GM12865 (cell line): ENCODE results near the gene DIDO1.

Experiments
- DNase-seq: peaks from one replicate; pipeline ENCODE4 v3.0.0; 2010; ENCODE audit warnings: low read depth
- H3K4me3 ChIP-seq: 2 replicates; pipeline ENCODE4 v1.5.1; 2011; ENCODE audit warnings: mild to moderate bottlenecking, low read depth, low read length, control low read depth
- CTCF ChIP-seq: IDR thresholded peaks from 2 replicates; pipeline ENCODE4 v1.5.1; 2011; ENCODE audit warnings: low read length, control low read depth, low read depth, inconsistent platforms; ENCODE audit not compliant: insufficient read depth; ENCODE audit errors: missing control alignments

Gene DIDO1

GRCh38 chr20:62835931-62836861 is 90.1 kb downstream of the DIDO1 start:
- TF ChIP-seq CTCF, result no peak
- DNase-seq, result no peak
- H3K4me3 ChIP-seq, result no peak overlapping the region

GRCh38 chr20:62834967-62835730 is 91.2 kb downstream of the DIDO1 start:
- no peak for TF ChIP-seq CTCF
- DNase-seq, result no peak
- H3K4me3 ChIP-seq, result no peak overlapping the region

GRCh38 chr20:62832951-62833391 is 93.3 kb downstream of the DIDO1 start:
- no peak for DNase-seq
- no peak overlapping the region for H3K4me3 ChIP-seq
- no peak for TF ChIP-seq CTCF

GRCh38 chr20:62832212-62832922 is 93.9 kb downstream of the DIDO1 start:
- H3K4me3 ChIP-seq, result no peak overlapping the region
- TF ChIP-seq CTCF, result no peak
- peak; percentile 67 for DNase-seq

GRCh38 chr20:62831854-62832211 is 94.5 kb downstream of the DIDO1 start:
- no peak for DNase-seq
- no peak for TF ChIP-seq CTCF
- H3K4me3 ChIP-seq, result no peak overlapping the region

GRCh38 chr20:62831361-62831788 is 94.9 kb downstream of the DIDO1 start:
- H3K4me3 ChIP-seq, result no peak overlapping the region

More at GRCh38 chr20:62831361-62831788, 94.9 kb downstream of the DIDO1 start:
- TF ChIP-seq CTCF, result no peak
- DNase-seq, result no peak
